ENCODE data around the gene CUZD1. TPM values are rescaled to one million over a fixed set of nuclear protein-coding genes. Genes with fewer than 3 reads are reported as not detected.

CUZD1 gene
- total and polyA plus RNA-seq, 2 of the 4 experiments (the other 2 are of a cell fraction) = 0.36 to 0.67 TPM

DNA sequence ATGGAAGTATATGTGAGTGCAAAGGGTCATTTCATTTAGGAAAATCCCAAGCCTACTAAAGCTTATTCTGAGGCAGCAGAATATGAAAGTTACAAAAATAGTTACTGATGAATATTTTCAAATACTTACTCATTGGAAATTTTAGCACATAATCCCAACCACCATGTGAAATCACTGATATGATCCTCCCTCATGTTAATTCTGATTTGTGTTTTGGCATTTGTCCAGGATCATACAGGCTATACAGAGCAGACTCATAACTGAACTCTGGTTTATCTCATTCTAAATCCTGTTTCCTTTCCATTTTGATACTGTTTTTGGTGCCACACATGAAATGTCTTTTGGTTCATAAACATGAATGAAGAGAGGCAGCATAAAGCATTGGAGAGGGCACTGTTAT lies 37.1 kb upstream of the CUZD1 start:
- in situ Hi-C loops (cut with MboI; ENCODE audit: low sequenced_read_pairs) = no loop called here
- no peak for DNase-seq

More for the DNA sequence above, 37.1 kb upstream of the CUZD1 start:
- Histone ChIP-seq H2AK5ac (ENCODE audit: low read depth, low read length) (no peak overlapping the region), H3K4me2 (ENCODE audit: low read depth, low read length) (no peak overlapping the region), H2BK5ac (ENCODE audit: low read depth, low read length, poor library complexity, severe bottlenecking) (no peak overlapping the region), H4K8ac (ENCODE audit: low read depth in 2 of 2, low read length in 2 of 2) (no peak overlapping the region), H3K18ac (ENCODE audit: low read depth, low read length) (no peak overlapping the region), H3K27me3 (ENCODE audit: control insufficient read depth, insufficient read depth, low read length) (no peaks in the 10 kb centered on the region), H3K56ac (ENCODE audit: extremely low read depth, insufficient read depth, low read length) (no peak overlapping the region), H3K79me1 (ENCODE audit: low read depth in 1 of 2, low read length in 2 of 2) (peaks cover 0 to 7% of the 10 kb centered on the region in 2 experiments; a peak in 1 of 4 replicates), H3K4ac (ENCODE audit: low read depth, low read length) (no peak overlapping the region), H3K23ac (ENCODE audit: low read depth, low read length) (no peak overlapping the region), H2BK15ac (ENCODE audit: low read depth, low read length) (no peak overlapping the region), H3K4me1 (ENCODE audit: control insufficient read depth, insufficient read depth, low read length) (peaks cover 3% of the 10 kb centered on the region), H3K27ac (ENCODE audit: insufficient read depth, low read length) (no peak overlapping the region), H3K9me3 (ENCODE audit: control insufficient read depth, insufficient read depth, low read length) (no peaks in the 10 kb centered on the region), H3K36me3 (ENCODE audit: control insufficient read depth, insufficient read depth, low read length) (no peaks in the 10 kb centered on the region), H3K4me3 (ENCODE audit: insufficient read depth, low read depth, low read length) (no peak overlapping the region), H2AK9ac (replicated peaks; ENCODE audit: low read depth, low read length, poor library complexity) (no peak overlapping the region), H2BK120ac (ENCODE audit: low read depth, low read length) (no peak overlapping the region), H3K9ac (ENCODE audit: low read depth, low read length) (no peak overlapping the region), H3K14ac (replicated peaks; ENCODE audit: low read depth, low read length) (no peak overlapping the region), H2BK20ac (ENCODE audit: low read depth, low read length) (no peak overlapping the region), H4K91ac (ENCODE audit: insufficient read depth, low read depth, low read length) (no peak overlapping the region), H4K5ac (ENCODE audit: low read depth, low read length) (no peak overlapping the region), H4K20me1 (ENCODE audit: insufficient read depth, low read length) (no peaks in the 10 kb centered on the region), H2AFZ (replicated peaks; ENCODE audit: low read length, poor library complexity) (no peak overlapping the region), H3K9me1 (ENCODE audit: insufficient read depth, low read length) (no peaks in the 10 kb centered on the region)
- intact Hi-C loops (cut with micrococcal nuclease) = no loop called here
- no peak for TF ChIP-seq NFE2L2 (IDR thresholded peaks at IDR 0.05; ENCODE audit: low read depth, low read length)
- no peak for TF ChIP-seq MXI1 (IDR thresholded peaks at IDR 0.05; ENCODE audit: borderline replicate concordance, low read depth, low read length)
- TF ChIP-seq SMC3 (IDR thresholded peaks at IDR 0.05; ENCODE audit: low read depth, low read length) = no peak
- no peak for TF ChIP-seq POLR2A (IDR thresholded peaks at IDR 0.05; ENCODE audit: low read depth, low read length)
- no peak for TF ChIP-seq RCOR1 (IDR thresholded peaks at IDR 0.05; ENCODE audit: insufficient replicate concordance, low read length)
- no peak for TF ChIP-seq CHD1 (IDR thresholded peaks at IDR 0.05; ENCODE audit: low read depth, low read length)
- TF ChIP-seq, protein P1, sequence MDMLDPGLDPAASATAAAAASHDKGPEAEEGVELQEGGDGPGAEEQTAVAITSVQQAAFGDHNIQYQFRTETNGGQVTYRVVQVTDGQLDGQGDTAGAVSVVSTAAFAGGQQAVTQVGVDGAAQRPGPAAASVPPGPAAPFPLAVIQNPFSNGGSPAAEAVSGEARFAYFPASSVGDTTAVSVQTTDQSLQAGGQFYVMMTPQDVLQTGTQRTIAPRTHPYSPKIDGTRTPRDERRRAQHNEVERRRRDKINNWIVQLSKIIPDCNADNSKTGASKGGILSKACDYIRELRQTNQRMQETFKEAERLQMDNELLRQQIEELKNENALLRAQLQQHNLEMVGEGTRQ (IDR thresholded peaks at IDR 0.05; ENCODE audit: low read depth, low read length) = no peak
- TF ChIP-seq, protein P2, sequence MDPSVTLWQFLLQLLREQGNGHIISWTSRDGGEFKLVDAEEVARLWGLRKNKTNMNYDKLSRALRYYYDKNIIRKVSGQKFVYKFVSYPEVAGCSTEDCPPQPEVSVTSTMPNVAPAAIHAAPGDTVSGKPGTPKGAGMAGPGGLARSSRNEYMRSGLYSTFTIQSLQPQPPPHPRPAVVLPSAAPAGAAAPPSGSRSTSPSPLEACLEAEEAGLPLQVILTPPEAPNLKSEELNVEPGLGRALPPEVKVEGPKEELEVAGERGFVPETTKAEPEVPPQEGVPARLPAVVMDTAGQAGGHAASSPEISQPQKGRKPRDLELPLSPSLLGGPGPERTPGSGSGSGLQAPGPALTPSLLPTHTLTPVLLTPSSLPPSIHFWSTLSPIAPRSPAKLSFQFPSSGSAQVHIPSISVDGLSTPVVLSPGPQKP (IDR thresholded peaks at IDR 0.05; ENCODE audit: borderline replicate concordance, low read depth, low read length) = no peak
- no peak for TF ChIP-seq RAD21 (IDR thresholded peaks at IDR 0.05; ENCODE audit: low read length)
- no peak for TF ChIP-seq BHLHE40 (IDR thresholded peaks at IDR 0.05; ENCODE audit: low read depth, low read length)
- TF ChIP-seq, protein P3, sequence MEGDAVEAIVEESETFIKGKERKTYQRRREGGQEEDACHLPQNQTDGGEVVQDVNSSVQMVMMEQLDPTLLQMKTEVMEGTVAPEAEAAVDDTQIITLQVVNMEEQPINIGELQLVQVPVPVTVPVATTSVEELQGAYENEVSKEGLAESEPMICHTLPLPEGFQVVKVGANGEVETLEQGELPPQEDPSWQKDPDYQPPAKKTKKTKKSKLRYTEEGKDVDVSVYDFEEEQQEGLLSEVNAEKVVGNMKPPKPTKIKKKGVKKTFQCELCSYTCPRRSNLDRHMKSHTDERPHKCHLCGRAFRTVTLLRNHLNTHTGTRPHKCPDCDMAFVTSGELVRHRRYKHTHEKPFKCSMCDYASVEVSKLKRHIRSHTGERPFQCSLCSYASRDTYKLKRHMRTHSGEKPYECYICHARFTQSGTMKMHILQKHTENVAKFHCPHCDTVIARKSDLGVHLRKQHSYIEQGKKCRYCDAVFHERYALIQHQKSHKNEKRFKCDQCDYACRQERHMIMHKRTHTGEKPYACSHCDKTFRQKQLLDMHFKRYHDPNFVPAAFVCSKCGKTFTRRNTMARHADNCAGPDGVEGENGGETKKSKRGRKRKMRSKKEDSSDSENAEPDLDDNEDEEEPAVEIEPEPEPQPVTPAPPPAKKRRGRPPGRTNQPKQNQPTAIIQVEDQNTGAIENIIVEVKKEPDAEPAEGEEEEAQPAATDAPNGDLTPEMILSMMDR (conservative IDR thresholded peaks at IDR 0.05; ENCODE audit: low read depth, low read length) = no peak
- TF ChIP-seq MAFK (IDR thresholded peaks at IDR 0.05; ENCODE audit: low read depth, low read length) = no peak
- no peak for TF ChIP-seq FOS (IDR thresholded peaks at IDR 0.05; ENCODE audit: low read depth, low read length)
- TF ChIP-seq MAZ (IDR thresholded peaks at IDR 0.05; ENCODE audit: borderline replicate concordance, low read depth, low read length) = no peak
- TF ChIP-seq RFX5 (IDR thresholded peaks at IDR 0.05; ENCODE audit: low read depth, low read length) = no peak
- no peak for TF ChIP-seq CEBPB (IDR thresholded peaks at IDR 0.05; ENCODE audit: low read depth, low read length)
- ChIA-PET CTCF (interaction anchor here (0.6 kb wide), 1 partner anchor 1506 kb away, joined by 3 read pairs; no protein-coding TSS in a partner anchor), POLR2A (ENCODE audit: unreplicated experiment) (no interaction called here)
- no TSS peak for BruUV-seq (replicated peaks)
- ATAC-seq (ENCODE audit: low read depth) = no peak
- dilution Hi-C loops (cut with HindIII; ENCODE audit: low sequenced_read_pairs, unreplicated experiment) = no loop called here
